ENCODE measurements around the gene LRRC1.
A peak's percentile ranks its signal among the peaks of the same experiment; 100 is the strongest.

Gene LRRC1

GRCh38 chr6:53862662-53863462 is 68.1 kb downstream of the LRRC1 start:
- Histone ChIP-seq H3K4me2 (ENCODE audit: insufficient read depth, low read length) (no peak overlapping the region), H2AFZ (ENCODE audit: low read depth, low read length) (no peak overlapping the region), H3K9ac (ENCODE audit: low read depth, low read length) (no peak overlapping the region), H4K20me1 (ENCODE audit: insufficient read depth, low read length) (peaks cover 19% of the 10 kb centered on the region; the same call in 1 of the 2 replicates), H3K79me2 (ENCODE audit: insufficient read depth, low read length) (peaks cover 81% of the 10 kb centered on the region), H3K4me1 (ENCODE audit: insufficient read depth, low read length) (no peaks in the 10 kb centered on the region), H3K4me3 (ENCODE audit: low read depth in 1 of 2, low read length in 2 of 2) (no peak overlapping the region), H3K27ac (ENCODE audit: low read length) (no peak overlapping the region), H3K36me3 (ENCODE audit: insufficient read depth, low read length) (no peaks in the 10 kb centered on the region), H3K27me3 (ENCODE audit: insufficient read depth, low read length, poor library complexity) (no peaks in the 10 kb centered on the region), H3K9me3 (ENCODE audit: insufficient read depth, low read length, severe bottlenecking) (no peaks in the 10 kb centered on the region)
- TF ChIP-seq EZH2 (IDR thresholded peaks at IDR 0.05; ENCODE audit: borderline replicate concordance, low read depth, low read length, severe bottlenecking) (no peak), CTCF (IDR thresholded peaks at IDR 0.05; ENCODE audit: borderline replicate concordance, extremely low read depth, low read length, poor library complexity, severe bottlenecking) (no peak)
- no peak for DNase-seq
- peak; percentile 27; the same call in 1 of the 3 replicates for ATAC-seq (ENCODE audit: insufficient read depth, low read depth)

- ATAC-seq (ENCODE audit: insufficient read depth, low read depth) (no peak), DNase-seq (no peak)
- no peaks in the 10 kb centered on the region for H3K36me3 ChIP-seq (ENCODE audit: insufficient read depth, low read length)
- no peak overlapping the region for H3K27ac ChIP-seq (ENCODE audit: low read length)
- TF ChIP-seq CTCF (IDR thresholded peaks at IDR 0.05; ENCODE audit: borderline replicate concordance, extremely low read depth, low read length, poor library complexity, severe bottlenecking) = no peak
- TF ChIP-seq EZH2 (IDR thresholded peaks at IDR 0.05; ENCODE audit: borderline replicate concordance, low read depth, low read length, severe bottlenecking) = no peak
- no peaks in the 10 kb centered on the region for H3K9me3 ChIP-seq (ENCODE audit: insufficient read depth, low read length, severe bottlenecking)
- H3K27me3 ChIP-seq (ENCODE audit: insufficient read depth, low read length, poor library complexity) = no peaks in the 10 kb centered on the region
- no peak overlapping the region for H3K4me2 ChIP-seq (ENCODE audit: insufficient read depth, low read length)
- peaks cover 19% of the 10 kb centered on the region; the same call in 1 of the 2 replicates for H4K20me1 ChIP-seq (ENCODE audit: insufficient read depth, low read length)
- no peak overlapping the region for H3K4me3 ChIP-seq (ENCODE audit: low read depth in 1 of 2, low read length in 2 of 2)
- H2AFZ ChIP-seq (ENCODE audit: low read depth, low read length) = no peak overlapping the region
- no peak overlapping the region for H3K9ac ChIP-seq (ENCODE audit: low read depth, low read length)
- H3K79me2 ChIP-seq (ENCODE audit: insufficient read depth, low read length) = peaks cover 83% of the 10 kb centered on the region
- no peaks in the 10 kb centered on the region for H3K4me1 ChIP-seq (ENCODE audit: insufficient read depth, low read length)
Observed at GRCh38 chr6:53864781-53865180, 70.0 kb downstream of the LRRC1 start.

- Histone ChIP-seq H3K4me2 (ENCODE audit: insufficient read depth, low read length) (no peak overlapping the region), H3K27ac (ENCODE audit: low read length) (no peak overlapping the region), H3K4me1 (ENCODE audit: insufficient read depth, low read length) (no peaks in the 10 kb centered on the region), H3K27me3 (ENCODE audit: insufficient read depth, low read length, poor library complexity) (no peaks in the 10 kb centered on the region), H3K36me3 (ENCODE audit: insufficient read depth, low read length) (no peaks in the 10 kb centered on the region), H3K9ac (ENCODE audit: low read depth, low read length) (no peak overlapping the region), H3K4me3 (ENCODE audit: low read depth in 1 of 2, low read length in 2 of 2) (no peak overlapping the region), H2AFZ (ENCODE audit: low read depth, low read length) (no peak overlapping the region), H3K9me3 (ENCODE audit: insufficient read depth, low read length, severe bottlenecking) (no peaks in the 10 kb centered on the region), H4K20me1 (ENCODE audit: insufficient read depth, low read length) (peaks cover 16% of the 10 kb centered on the region; the same call in 1 of the 2 replicates), H3K79me2 (ENCODE audit: insufficient read depth, low read length) (peaks cover 89% of the 10 kb centered on the region)
- no peak for TF ChIP-seq CTCF (IDR thresholded peaks at IDR 0.05; ENCODE audit: borderline replicate concordance, extremely low read depth, low read length, poor library complexity, severe bottlenecking)
- TF ChIP-seq EZH2 (IDR thresholded peaks at IDR 0.05; ENCODE audit: borderline replicate concordance, low read depth, low read length, severe bottlenecking) = no peak
- 0 out of 3 replicates have a peak, but pooled peaks have one; percentile 35 for ATAC-seq (ENCODE audit: insufficient read depth, low read depth)
- no peak for DNase-seq
Observed at GRCh38 chr6:53866226-53866625, 71.4 kb downstream of the LRRC1 start.

Data from DND-41 (cell line).